Measurements from ENCODE around the gene GAD2. TPM values are rescaled to one million over a fixed set of nuclear protein-coding genes. Genes with fewer than 3 reads are reported as not detected.

Gene GAD2
- total RNA-seq, 1 donor from 2014 or later: not detected

GRCh38 chr10:26222563-26222962 is 6.0 kb downstream of the GAD2 start:
- no peak for FAIRE-seq
- Histone ChIP-seq H3K27me3 (ENCODE audit: control insufficient read depth, insufficient read depth, low read length) (peaks cover 13% of the 10 kb centered on the region), H3K36me3 (ENCODE audit: control insufficient read depth, insufficient read depth, low read length) (no peaks in the 10 kb centered on the region), H3K4me3 (ENCODE audit: low read depth, low read length) (no peak overlapping the region)
- TF ChIP-seq, protein P1, sequence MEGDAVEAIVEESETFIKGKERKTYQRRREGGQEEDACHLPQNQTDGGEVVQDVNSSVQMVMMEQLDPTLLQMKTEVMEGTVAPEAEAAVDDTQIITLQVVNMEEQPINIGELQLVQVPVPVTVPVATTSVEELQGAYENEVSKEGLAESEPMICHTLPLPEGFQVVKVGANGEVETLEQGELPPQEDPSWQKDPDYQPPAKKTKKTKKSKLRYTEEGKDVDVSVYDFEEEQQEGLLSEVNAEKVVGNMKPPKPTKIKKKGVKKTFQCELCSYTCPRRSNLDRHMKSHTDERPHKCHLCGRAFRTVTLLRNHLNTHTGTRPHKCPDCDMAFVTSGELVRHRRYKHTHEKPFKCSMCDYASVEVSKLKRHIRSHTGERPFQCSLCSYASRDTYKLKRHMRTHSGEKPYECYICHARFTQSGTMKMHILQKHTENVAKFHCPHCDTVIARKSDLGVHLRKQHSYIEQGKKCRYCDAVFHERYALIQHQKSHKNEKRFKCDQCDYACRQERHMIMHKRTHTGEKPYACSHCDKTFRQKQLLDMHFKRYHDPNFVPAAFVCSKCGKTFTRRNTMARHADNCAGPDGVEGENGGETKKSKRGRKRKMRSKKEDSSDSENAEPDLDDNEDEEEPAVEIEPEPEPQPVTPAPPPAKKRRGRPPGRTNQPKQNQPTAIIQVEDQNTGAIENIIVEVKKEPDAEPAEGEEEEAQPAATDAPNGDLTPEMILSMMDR (IDR thresholded peaks at IDR 0.05; ENCODE audit: insufficient read depth, low read length, severe bottlenecking): no peak
- DNase-seq (ENCODE audit: low read depth): no peak

- H3K27me3 ChIP-seq (ENCODE audit: control insufficient read depth, insufficient read depth, low read length): peaks cover 2% of the 10 kb centered on the region
- no peak overlapping the region for H3K4me3 ChIP-seq (ENCODE audit: low read depth, low read length)
- TF ChIP-seq, protein P1 (IDR thresholded peaks at IDR 0.05; ENCODE audit: insufficient read depth, low read length, severe bottlenecking): no peak
- no peak for FAIRE-seq
- no peaks in the 10 kb centered on the region for H3K36me3 ChIP-seq (ENCODE audit: control insufficient read depth, insufficient read depth, low read length)
- DNase-seq (ENCODE audit: low read depth): no peak
Observed at GRCh38 chr10:26225322-26225721, 8.7 kb downstream of the GAD2 start.

DNA sequence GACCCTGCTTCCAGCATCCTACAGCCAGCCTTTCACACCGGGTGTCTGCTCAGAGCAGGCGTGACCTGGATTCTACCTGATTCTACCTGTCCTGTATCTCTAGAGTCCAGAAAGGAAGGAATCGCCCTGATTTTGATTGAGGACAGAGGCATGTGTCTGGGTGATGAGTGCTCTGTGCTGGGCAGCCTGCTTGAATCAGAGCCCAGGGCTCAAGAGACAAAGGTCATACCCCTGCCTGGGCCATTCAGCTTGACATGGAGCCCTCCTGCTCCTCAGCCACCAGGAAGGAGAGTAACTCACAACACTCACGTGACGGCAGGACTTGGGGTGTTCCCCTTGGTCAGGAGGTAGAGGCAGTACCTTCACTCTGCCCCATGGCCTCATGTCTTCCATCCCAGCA is 11.2 kb downstream of the GAD2 start:
- DNase-seq (ENCODE audit: low read depth) (no peak), FAIRE-seq (peak; percentile 73)
- TF ChIP-seq, protein P1 (IDR thresholded peaks at IDR 0.05; ENCODE audit: insufficient read depth, low read length, severe bottlenecking): no peak
- Histone ChIP-seq H3K36me3 (ENCODE audit: control insufficient read depth, insufficient read depth, low read length) (no peaks in the 10 kb centered on the region), H3K4me3 (ENCODE audit: low read depth, low read length) (no peak overlapping the region), H3K27me3 (ENCODE audit: control insufficient read depth, insufficient read depth, low read length) (no peaks in the 10 kb centered on the region)

DNA sequence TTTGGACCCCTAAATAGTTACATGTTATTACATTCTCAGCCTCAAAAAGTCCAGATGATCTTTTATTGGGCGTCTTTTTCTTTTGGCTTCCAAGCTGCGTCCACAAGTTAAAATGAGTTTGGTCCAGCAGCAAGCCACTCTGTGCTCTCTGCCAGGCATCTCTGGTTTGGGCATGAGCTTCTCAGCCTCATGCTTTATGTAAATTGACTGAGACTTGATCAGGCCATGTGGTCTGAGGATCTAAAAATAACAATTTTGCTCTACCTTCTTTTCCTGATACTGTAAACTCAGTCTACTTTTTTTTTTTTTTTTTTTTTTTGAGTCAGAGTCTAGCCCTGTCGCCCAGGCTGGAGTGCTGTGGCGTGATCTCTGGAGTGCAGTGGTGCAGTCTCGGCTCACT is 15.6 kb downstream of the GAD2 start:
- no peak for DNase-seq (ENCODE audit: low read depth)
- no peak overlapping the region for H3K4me3 ChIP-seq (ENCODE audit: low read depth, low read length)
- no peak for FAIRE-seq
- no peaks in the 10 kb centered on the region for H3K36me3 ChIP-seq (ENCODE audit: control insufficient read depth, insufficient read depth, low read length)
- TF ChIP-seq, protein P1 (IDR thresholded peaks at IDR 0.05; ENCODE audit: insufficient read depth, low read length, severe bottlenecking): no peak
- no peaks in the 10 kb centered on the region for H3K27me3 ChIP-seq (ENCODE audit: control insufficient read depth, insufficient read depth, low read length)

- H3K4me3 ChIP-seq (ENCODE audit: low read depth, low read length): no peak overlapping the region
- H3K27me3 ChIP-seq (ENCODE audit: control insufficient read depth, insufficient read depth, low read length): no peaks in the 10 kb centered on the region
- FAIRE-seq: no peak
- no peak for DNase-seq (ENCODE audit: low read depth)
- no peaks in the 10 kb centered on the region for H3K36me3 ChIP-seq (ENCODE audit: control insufficient read depth, insufficient read depth, low read length)
- TF ChIP-seq, protein P1 (IDR thresholded peaks at IDR 0.05; ENCODE audit: insufficient read depth, low read length, severe bottlenecking): no peak
Observed at GRCh38 chr10:26235761-26236160, 19.2 kb downstream of the GAD2 start.

- Histone ChIP-seq H3K4me3 (ENCODE audit: low read depth, low read length) (no peak overlapping the region), H3K36me3 (ENCODE audit: control insufficient read depth, insufficient read depth, low read length) (no peaks in the 10 kb centered on the region), H3K27me3 (ENCODE audit: control insufficient read depth, insufficient read depth, low read length) (no peaks in the 10 kb centered on the region)
- no peak for DNase-seq (ENCODE audit: low read depth)
- no peak for FAIRE-seq
- TF ChIP-seq, protein P1 (IDR thresholded peaks at IDR 0.05; ENCODE audit: insufficient read depth, low read length, severe bottlenecking): no peak
Observed at GRCh38 chr10:26238378-26238777, 21.8 kb downstream of the GAD2 start.
